Renal pelvis (tissue), 4 donors: Measurements from ENCODE around the gene MEIS2. TPM values are rescaled to one million over a fixed set of nuclear protein-coding genes. Genes with fewer than 3 reads are reported as not detected.
"Not testable (repeated sequence)": the region's sequence is repeated elsewhere in the genome, so short reads cannot be mapped to it uniquely, and the experiment has no call there.

Source experiments
- DNase-seq: peaks from one replicate; pipeline ENCODE4 v3.0.0-alpha.2; 2013
- polyA plus RNA-seq, 3 donors: library from polyadenylated mRNA; unstranded; fragments of 120-200 nt; gene quantifications; one replicate each; pipeline ENCODE4 v1.2.1, GENCODE V29; 2013; ENCODE audit not compliant: insufficient read length in 3 of 3

MEIS2 gene
- polyA plus RNA-seq, 3 donors: 114 to 142 (median 138) TPM

DNA sequence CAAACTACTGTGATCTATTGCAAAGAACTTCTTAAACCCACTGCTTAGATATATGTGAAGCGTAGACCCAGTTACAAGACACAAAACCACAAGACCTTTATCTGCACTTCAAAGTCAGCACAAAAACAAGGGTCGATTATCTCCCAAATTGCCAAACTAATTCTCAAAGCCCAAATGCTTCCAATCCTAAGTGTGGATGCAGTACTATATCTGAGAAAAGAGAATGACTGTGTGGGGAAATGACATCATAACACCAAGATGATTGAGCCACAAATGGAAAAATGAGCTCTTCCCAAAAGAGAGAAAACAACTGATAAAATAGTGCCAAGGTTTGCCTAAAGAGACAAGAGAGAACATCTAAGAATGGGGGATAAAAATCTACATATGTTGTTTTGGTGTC is 86.2 kb downstream of the MEIS2 start:
- no peak for DNase-seq

DNA sequence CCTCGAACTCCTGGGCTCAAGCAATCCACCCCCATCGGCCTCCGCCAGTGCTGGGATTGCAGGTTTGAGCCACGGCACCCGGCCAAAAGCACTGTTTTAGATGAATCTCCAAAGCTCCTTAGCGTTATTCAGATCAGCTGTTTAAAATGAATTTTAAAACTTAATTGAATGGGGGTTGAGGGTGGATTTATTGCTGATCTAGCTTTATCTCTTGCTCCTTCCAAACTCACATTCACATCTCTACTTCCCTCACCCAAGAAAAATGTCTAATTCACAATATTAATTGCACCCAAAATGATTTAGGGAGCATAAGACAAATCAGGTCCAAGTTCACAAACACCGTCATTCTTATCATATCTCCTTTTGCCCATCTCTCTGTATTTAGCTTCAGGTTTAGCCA is 89.8 kb downstream of the MEIS2 start:
- no peak for DNase-seq

DNA sequence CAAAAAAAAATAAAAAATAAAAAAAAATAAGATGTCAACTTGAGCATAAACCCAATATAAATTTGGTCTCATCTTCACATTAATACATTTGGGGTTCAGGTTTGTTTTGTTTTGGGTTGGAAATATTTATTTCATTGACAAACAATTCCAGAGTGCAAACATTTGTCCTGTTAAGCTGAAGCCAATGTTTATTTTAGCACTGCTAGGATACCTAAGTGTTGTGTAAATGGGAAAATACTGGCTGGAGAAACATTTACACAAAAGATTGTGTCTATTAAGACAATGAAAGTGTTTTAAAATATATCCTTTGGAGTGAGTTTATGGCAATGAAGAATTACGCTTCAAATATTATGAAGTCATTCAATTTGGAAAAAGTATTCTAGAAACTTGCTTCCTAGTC is 91.1 kb downstream of the MEIS2 start:
- DNase-seq: no peak

DNA sequence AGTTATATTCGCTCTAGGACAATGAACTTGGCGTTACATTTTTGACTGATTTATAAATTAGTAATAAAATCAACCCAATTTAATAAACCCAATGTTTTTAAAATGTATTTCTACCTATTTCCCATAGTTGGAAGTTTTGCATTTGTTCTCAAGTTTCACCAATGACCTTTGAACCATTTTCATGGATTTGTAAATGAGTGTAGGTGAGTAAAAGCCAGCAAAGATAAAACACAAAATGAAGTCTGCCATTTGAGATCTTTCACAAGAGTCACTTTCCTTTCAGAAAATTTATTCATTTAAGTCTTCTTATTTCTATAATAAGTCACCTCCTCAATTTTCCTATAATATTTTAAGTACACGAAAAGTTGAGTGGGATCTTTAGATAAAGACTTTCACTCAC is 92.1 kb downstream of the MEIS2 start:
- no peak for DNase-seq

GRCh38 chr15:37007301-37007700 is 93.0 kb downstream of the MEIS2 start:
- DNase-seq: no peak

DNA sequence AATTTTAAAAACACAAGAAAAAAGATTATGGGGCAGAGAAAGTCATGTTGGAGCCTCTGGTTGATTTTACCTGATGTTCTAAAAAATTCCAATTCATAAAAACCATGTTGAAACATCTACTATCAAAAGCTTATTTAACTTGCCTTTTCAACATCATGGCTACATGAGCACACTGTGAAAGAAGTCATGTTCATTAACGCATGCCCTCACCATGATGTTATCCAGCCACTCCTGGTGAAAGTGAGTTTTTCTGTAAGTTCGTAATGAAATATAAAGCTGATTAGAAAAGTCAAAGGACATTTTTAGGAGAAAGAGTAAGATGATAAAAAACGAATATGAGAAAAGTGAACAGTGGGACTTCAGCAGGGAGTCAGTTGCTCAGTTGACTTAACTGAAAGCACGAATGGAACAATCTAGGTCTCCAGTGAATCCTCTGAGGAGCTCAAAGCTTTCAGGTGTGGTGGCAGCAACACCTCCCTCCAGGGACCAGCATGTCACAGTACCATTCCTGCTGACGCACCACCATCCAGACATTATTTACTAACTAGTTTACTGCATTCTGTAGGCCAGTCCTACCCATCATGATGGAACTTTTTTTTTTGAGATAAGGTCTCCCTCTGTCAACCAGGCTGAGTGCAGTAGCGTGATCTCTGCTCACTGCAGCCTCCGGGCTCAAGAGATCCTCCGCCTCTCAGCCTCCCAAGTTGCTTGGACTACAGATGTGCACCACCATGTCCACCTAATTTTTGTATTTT is 95.2 kb downstream of the MEIS2 start:
- DNase-seq: no peak

DNA sequence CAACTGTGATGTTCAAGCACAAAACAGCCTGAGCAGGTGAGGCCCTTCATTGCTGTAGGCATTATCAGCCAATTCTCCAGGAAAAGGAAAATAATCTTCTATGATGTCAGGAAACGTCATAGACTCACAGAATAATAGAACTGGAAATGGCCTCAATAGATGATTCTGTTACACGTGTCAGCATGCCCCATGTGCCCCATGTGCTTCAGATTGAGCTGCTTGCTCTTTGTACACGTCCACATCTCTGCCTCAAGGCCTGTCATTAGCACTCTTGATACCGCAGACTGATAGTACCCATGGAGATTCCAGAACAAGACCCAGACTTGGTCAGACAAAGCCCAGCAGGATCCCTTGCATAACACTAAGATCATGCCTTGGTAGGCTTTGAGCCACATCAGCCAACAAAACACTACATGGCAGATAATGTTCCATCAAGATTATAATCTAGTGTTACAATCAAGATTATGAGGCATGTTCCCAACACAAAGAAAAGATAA is 95.9 kb downstream of the MEIS2 start:
- no peak for DNase-seq

DNA sequence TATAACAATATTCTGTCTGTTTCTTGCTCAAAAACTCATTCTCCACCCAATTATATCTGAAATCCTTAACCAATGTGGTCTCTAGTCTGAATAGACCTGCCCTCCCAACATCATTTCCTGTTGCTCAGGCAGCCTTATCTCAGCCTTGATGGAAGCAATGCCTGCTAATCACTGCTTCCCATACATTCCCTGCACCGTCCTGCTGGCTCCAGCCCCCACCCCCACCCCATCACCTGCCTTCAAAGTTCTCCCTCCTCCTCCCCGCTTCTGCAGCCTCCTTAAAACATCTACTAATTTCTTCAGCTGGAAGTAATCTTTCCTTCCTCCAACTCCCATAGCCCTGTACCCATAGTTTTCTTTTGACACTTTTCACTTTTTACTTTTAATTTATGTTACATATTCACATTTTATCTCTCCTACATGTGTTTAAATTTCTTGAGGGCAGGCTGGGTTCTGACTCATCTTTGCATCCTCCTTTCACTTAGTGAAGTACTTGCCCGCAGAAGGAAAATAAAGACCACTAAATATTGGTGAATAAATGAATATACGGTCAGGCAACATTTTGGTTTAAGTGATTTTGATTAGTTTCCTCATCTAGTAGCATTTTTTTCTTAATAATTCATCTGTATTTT is 98.2 kb downstream of the MEIS2 start:
- no peak for DNase-seq

GRCh38 chr15:37001417-37001816 is 98.9 kb downstream of the MEIS2 start:
- DNase-seq: no peak

- no peak for DNase-seq
Measured at GRCh38 chr15:36999778-37000177, 100.6 kb downstream of the MEIS2 start.

GRCh38 chr15:36996538-36997181 is 103.7 kb downstream of the MEIS2 start:
- no peak for DNase-seq

DNA sequence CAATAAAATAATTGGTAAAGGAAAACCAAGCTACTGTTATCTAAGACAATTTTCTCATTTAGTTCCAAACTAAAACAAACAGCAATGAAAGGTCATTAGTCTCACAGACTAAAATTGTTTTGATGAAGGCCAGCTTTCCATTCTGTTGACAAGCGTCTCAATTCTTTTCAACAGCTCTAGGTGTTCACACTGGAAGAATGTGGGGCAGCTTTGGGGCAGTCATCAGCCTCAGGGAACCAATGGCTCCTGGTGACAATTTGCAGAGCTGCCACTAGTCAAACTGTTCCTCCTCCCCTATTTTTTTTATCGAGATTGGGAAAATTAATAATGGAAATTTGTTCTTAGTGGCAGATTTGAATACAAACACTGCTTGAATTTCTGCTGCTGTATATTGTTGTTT is 104.2 kb downstream of the MEIS2 start:
- no peak for DNase-seq

DNA sequence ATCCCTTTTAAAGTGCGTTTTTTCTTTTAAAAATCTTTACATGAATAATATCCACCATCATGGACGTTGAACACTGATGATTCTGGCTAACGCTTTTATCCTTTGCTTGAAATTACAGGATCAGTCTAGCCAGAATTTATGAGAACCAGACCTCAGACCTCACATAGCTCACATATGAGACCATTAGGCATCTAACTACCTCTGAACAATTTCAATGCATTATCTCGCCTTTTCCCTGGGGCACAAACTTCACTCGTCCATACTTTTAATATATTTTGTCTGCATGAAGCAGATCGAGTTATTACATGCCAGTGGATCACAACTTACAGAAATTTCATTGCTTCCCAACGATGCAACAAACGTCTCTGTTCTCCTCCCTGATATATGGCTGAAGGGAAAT is 105.6 kb downstream of the MEIS2 start:
- DNase-seq: no peak

GRCh38 chr15:36992454-36992853 is 107.9 kb downstream of the MEIS2 start:
- DNase-seq: no peak

DNA sequence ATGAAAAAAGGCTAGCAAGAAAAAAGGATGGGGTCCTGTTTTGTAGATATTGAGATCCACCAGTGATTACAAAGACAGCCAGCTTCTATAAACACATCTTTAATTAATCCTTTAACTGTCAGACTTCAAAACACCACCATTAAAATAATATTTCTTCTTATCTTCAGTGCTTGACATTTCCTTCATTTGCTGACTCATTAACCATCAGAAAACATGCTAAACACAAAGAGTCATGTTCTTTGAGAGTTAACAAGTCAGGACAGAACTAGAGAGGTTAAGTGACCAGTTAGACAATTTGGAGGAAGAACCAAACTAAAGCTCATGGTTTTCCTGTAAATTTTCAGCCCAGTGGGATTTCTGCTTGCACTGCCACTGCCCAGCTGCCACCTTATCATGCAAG is 111.4 kb downstream of the MEIS2 start:
- no peak for DNase-seq

- no peak for DNase-seq
Measured at GRCh38 chr15:36982430-36982829, 117.9 kb downstream of the MEIS2 start.

- not testable (repeated sequence) for DNase-seq
Measured at GRCh38 chr15:36980281-36980680, 120.1 kb downstream of the MEIS2 start.

DNA sequence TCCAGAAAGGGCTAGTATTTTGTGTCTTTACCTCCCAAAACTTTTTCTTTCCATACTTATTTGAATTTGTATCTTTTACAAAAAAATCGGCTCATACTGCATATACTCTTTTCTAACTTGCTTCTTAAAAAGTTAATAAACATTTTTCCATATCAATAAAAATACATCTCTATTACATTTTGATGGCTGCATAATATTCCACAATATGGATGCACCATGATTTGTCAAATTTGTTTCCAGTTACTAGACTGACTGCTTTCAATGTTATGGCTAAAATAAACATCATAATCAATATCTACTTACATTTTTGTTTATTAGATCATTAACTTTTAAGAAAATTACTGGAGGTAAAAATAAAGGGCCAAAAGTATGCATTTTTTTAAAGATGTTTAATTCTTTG is 121.7 kb downstream of the MEIS2 start:
- no peak for DNase-seq

GRCh38 chr15:36978126-36978525 is 122.2 kb downstream of the MEIS2 start:
- no peak for DNase-seq

GRCh38 chr15:36977659-36978058 is 122.7 kb downstream of the MEIS2 start:
- no peak for DNase-seq

- no peak for DNase-seq
Measured at GRCh38 chr15:36972704-36973103, 127.6 kb downstream of the MEIS2 start.

- no peak for DNase-seq
Measured at GRCh38 chr15:36970522-36970921, 129.8 kb downstream of the MEIS2 start.

DNA sequence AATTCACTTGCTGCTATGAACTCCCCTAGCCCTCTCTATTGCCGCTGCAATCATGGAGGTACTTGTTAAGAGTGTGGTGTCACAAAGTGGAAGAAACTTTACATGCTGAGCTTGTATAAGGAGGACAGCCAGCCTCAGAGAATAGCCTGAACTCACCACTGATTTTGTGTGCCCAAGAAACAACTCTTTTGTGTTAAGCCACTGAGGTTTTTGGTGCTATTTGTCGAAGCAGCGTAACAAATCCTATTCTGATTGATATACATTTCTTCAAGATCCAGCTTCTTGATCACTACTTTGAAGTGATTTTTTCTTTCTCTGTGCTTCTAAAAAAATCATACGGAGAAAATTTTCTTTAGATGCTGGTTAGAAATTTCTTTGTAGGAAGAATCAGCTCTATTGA is 132.4 kb downstream of the MEIS2 start:
- no peak for DNase-seq
